ENCODE measurements around the gene SNX4. TPM values are rescaled to one million over a fixed set of nuclear protein-coding genes. Genes with fewer than 3 reads are reported as not detected.

SNX4 gene
- total RNA-seq, 1 experiment from 2014 or later: 43.6 TPM

- no peaks in the 10 kb centered on the region for H3K4me1 ChIP-seq (ENCODE audit: insufficient read depth, low read length, poor library complexity, severe bottlenecking)
- ChIA-PET CTCF (no interaction called here), POLR2A (ENCODE audit: low non-redundant PET) (no interaction called here)
- H3K36me3 ChIP-seq (ENCODE audit: insufficient read depth, low read length, poor library complexity, severe bottlenecking): no peaks in the 10 kb centered on the region
- intact Hi-C loops (cut with micrococcal nuclease; ENCODE audit: unreplicated experiment): loop anchor here (5.0 kb wide), 1 partner anchor 285 kb away; no protein-coding TSS in a partner anchor
- H3K27ac ChIP-seq (ENCODE audit: low read depth, low read length, poor library complexity, severe bottlenecking): no peak overlapping the region
- H3K27me3 ChIP-seq (replicated peaks; ENCODE audit: insufficient read depth, low read depth, low read length, poor library complexity): no peaks in the 10 kb centered on the region
- no peaks in the 10 kb centered on the region for H3K9me3 ChIP-seq (ENCODE audit: low read depth, low read length, poor library complexity, severe bottlenecking)
- no TSS peak for BruUV-seq (replicated peaks)
- no peak for TF ChIP-seq CTCF (conservative IDR thresholded peaks at IDR 0.05; ENCODE audit: low read depth, low read length)
- no peak for TF ChIP-seq EZH2 (IDR thresholded peaks at IDR 0.05; ENCODE audit: borderline replicate concordance, low read depth, low read length, poor library complexity, severe bottlenecking)
- H3K4me3 ChIP-seq (ENCODE audit: low read depth, low read length, poor library complexity, severe bottlenecking): no peak overlapping the region
- no peak for DNase-seq (ENCODE audit: low spot score)
These were observed 83.1 kb downstream of the SNX4 start for GRCh38 chr3:125436921-125437320.

GRCh38 chr3:125435231-125435630 lies 84.8 kb downstream of the SNX4 start:
- BruUV-seq (replicated peaks): no TSS peak

GRCh38 chr3:125434582-125435011 lies 85.4 kb downstream of the SNX4 start:
- Histone ChIP-seq H3K4me1 (ENCODE audit: insufficient read depth, low read length, poor library complexity, severe bottlenecking) (no peaks in the 10 kb centered on the region), H3K4me3 (ENCODE audit: low read depth, low read length, poor library complexity, severe bottlenecking) (no peak overlapping the region), H3K9me3 (ENCODE audit: low read depth, low read length, poor library complexity, severe bottlenecking) (no peaks in the 10 kb centered on the region), H3K27ac (ENCODE audit: low read depth, low read length, poor library complexity, severe bottlenecking) (no peak overlapping the region), H3K36me3 (ENCODE audit: insufficient read depth, low read length, poor library complexity, severe bottlenecking) (no peaks in the 10 kb centered on the region), H3K27me3 (replicated peaks; ENCODE audit: insufficient read depth, low read depth, low read length, poor library complexity) (no peaks in the 10 kb centered on the region)
- CTCF ChIA-PET: interaction anchor here (0.8 kb wide), 1 partner anchor 284 kb away, joined by 3 read pairs; no protein-coding TSS in a partner anchor
- DNase-seq (ENCODE audit: low spot score): no peak
- POLR2A ChIA-PET (ENCODE audit: low non-redundant PET): no interaction called here
- no TSS peak for BruUV-seq (replicated peaks)
- TF ChIP-seq CTCF (conservative IDR thresholded peaks at IDR 0.05; ENCODE audit: low read depth, low read length) (no peak), EZH2 (IDR thresholded peaks at IDR 0.05; ENCODE audit: borderline replicate concordance, low read depth, low read length, poor library complexity, severe bottlenecking) (no peak)
- intact Hi-C loops (cut with micrococcal nuclease; ENCODE audit: unreplicated experiment): loop anchor here (5.0 kb wide), 1 partner anchor 282 kb away; no protein-coding TSS in a partner anchor

More at GRCh38 chr3:125435231-125435630, 84.8 kb downstream of the SNX4 start:
- Histone ChIP-seq H3K9me3 (ENCODE audit: low read depth, low read length, poor library complexity, severe bottlenecking) (no peaks in the 10 kb centered on the region), H3K36me3 (ENCODE audit: insufficient read depth, low read length, poor library complexity, severe bottlenecking) (no peaks in the 10 kb centered on the region), H3K27ac (ENCODE audit: low read depth, low read length, poor library complexity, severe bottlenecking) (no peak overlapping the region), H3K4me1 (ENCODE audit: insufficient read depth, low read length, poor library complexity, severe bottlenecking) (no peaks in the 10 kb centered on the region), H3K27me3 (replicated peaks; ENCODE audit: insufficient read depth, low read depth, low read length, poor library complexity) (no peaks in the 10 kb centered on the region), H3K4me3 (ENCODE audit: low read depth, low read length, poor library complexity, severe bottlenecking) (no peak overlapping the region)
- no peak for DNase-seq (ENCODE audit: low spot score)
- POLR2A ChIA-PET (ENCODE audit: low non-redundant PET): no interaction called here
- CTCF ChIA-PET: interaction anchor here (0.8 kb wide), 1 partner anchor 285 kb away, joined by 3 read pairs; no protein-coding TSS in a partner anchor
- intact Hi-C loops (cut with micrococcal nuclease; ENCODE audit: unreplicated experiment): loop anchor here (5.0 kb wide), 1 partner anchor 283 kb away; no protein-coding TSS in a partner anchor
- TF ChIP-seq EZH2 (IDR thresholded peaks at IDR 0.05; ENCODE audit: borderline replicate concordance, low read depth, low read length, poor library complexity, severe bottlenecking) (no peak), CTCF (conservative IDR thresholded peaks at IDR 0.05; ENCODE audit: low read depth, low read length) (no peak)
